ENCODE data around the gene KIF21B.

Gene KIF21B

DNA sequence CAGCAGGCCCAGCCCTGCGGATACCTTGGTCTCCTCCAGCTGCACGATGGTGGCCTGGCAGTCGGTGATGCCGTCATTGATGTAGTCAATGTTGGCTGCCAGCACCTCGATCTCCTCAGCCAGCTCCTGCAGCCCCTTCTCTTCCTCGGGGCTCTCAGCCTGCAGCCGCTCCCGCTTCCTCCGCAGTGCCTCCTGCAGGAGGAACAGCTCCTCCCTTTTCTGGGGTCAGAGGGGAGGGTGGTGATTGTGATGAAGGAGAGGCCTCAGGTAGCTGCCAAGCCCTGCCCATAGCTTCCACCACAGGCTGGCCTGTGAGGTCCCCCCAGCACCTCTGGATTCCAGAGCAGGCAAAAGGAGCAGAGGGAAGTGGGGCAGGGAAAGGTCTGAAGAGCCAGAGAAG is 33.4 kb downstream of the KIF21B start:
- no peak for DNase-seq

DNA sequence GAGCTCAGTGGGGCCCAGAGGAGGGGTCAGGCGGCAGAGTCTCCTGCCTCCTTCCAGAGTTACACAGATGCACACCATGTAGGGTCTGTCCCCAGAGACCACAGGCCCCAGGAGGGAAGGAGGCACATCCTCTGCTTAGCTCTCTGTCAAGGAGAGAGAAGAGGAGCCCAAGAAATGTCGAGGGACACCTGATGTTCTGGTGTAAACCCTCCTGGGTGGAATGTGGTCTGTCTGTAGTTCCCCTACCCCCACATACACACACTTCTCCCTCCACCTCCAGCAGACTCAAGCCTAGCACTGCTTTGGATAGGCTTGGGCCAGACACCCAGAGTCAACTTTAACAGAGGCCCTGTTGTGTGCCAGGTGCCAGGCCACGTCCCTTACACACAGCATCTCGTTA is 34.2 kb downstream of the KIF21B start:
- DNase-seq, result no peak

GRCh38 chr1:200988693-200989092 is 34.8 kb downstream of the KIF21B start:
- DNase-seq, result no peak

GRCh38 chr1:200985481-200985880 is 38.0 kb downstream of the KIF21B start:
- no peak for DNase-seq

GRCh38 chr1:200983035-200983561 is 40.4 kb downstream of the KIF21B start:
- DNase-seq, result no peak

- no peak for DNase-seq
Measured at GRCh38 chr1:200982071-200982945, 41.2 kb downstream of the KIF21B start.

DNA sequence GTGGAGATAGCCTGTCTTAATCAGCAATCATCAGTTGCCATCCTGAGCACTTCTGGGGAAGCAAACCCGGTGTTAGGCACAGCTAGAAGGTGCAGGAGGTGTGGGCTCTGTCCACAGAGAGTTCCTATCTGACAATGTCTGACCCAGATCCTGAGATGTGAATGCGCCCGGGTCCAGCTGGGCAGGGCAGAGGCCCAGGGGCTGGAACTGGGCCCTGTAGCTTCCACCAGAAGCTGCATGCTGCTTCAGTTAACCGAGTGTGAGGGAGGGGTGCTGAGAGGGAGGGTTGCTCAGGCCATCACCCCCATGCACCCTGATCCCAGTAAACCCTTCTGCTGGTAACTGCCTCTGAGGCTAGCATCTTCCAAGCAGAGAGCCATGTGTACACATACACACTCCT is 42.2 kb downstream of the KIF21B start:
- DNase-seq, result no peak

DNA sequence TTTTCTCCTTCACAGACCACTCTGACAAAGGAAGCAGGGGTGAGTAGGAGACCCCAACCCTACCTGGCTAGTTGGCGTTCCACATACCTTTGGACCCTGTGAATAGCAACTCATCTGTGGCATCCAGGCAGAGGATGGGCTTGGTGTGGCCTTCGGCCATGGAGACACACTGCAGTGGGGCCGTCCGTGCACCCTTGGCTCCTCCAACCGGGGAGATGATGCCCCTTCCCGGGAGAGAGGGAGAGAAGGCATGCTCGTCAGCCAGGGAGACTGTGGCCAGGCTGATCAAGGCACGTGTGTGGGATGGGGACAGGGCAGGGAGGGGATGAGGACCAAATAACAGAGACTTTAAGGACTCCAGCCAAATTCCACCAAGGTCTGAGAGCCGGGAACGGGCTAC is 42.6 kb downstream of the KIF21B start:
- no peak for DNase-seq

GRCh38 chr1:200980452-200980772 is 43.1 kb downstream of the KIF21B start:
- no peak for DNase-seq

- no peak for DNase-seq
Measured at GRCh38 chr1:200979574-200980451, 43.7 kb downstream of the KIF21B start.

- DNase-seq, result no peak
Measured at GRCh38 chr1:200977071-200977754, 46.3 kb downstream of the KIF21B start.

GRCh38 chr1:200976634-200977033 is 46.9 kb downstream of the KIF21B start:
- DNase-seq, result no peak

DNA sequence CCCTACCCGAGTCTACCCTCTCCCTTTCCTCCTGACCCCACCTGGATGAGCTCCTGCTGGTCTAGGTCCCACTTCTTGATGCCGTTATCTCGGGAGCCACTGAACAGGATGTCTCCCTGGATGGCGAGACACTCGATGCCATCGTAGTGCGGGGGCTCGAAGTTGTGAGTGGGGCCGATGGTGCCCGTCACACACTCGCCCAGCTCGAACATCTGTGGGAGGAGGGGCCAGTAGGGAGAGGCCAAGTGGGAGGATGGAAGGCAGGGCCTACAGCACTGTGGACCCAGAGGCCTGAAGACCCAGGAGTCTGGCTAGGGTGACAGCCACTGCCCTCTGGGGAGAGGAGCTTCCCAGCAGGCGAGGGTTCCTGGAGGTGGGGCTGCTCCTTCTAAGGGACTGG is 48.1 kb downstream of the KIF21B start:
- no peak for DNase-seq

- DNase-seq, result no peak
Measured at GRCh38 chr1:200974711-200975110, 48.8 kb downstream of the KIF21B start.

DNA sequence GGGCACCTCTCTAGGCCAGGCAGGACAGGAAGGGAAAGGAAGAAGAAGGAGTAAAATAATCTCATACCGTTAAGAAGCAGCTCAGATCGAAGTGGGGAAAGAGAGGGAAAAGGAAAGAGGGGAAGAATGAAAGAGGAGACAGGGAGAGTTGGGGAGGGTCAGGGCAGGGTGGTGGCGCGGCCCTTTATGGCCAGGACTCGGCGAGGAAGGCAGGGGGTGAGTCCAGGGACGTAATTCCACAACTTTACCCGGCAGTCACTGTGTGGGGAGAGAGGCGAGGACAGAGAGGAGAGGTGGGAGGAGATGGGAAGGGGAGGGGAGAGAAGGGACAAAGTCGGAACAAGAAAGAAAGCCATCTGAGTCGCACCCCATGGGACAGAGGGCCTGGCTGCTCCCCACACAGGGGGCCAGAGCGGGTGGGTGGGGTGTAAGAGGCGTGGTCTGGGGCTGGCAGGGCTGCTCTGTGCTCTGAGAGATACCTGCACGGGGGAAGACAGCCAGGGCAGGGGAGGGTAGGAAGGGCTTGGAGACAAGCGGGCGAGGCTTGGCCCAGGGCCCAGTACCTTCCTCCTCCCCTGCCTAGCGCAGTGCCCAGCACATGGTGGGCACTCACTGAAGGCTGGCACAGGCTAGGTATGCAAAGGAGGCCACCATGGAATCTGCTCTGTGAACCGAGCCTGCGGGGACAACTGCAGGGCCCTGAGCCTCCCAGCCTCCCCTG is 49.4 kb downstream of the KIF21B start:
- no peak for DNase-seq

DNA sequence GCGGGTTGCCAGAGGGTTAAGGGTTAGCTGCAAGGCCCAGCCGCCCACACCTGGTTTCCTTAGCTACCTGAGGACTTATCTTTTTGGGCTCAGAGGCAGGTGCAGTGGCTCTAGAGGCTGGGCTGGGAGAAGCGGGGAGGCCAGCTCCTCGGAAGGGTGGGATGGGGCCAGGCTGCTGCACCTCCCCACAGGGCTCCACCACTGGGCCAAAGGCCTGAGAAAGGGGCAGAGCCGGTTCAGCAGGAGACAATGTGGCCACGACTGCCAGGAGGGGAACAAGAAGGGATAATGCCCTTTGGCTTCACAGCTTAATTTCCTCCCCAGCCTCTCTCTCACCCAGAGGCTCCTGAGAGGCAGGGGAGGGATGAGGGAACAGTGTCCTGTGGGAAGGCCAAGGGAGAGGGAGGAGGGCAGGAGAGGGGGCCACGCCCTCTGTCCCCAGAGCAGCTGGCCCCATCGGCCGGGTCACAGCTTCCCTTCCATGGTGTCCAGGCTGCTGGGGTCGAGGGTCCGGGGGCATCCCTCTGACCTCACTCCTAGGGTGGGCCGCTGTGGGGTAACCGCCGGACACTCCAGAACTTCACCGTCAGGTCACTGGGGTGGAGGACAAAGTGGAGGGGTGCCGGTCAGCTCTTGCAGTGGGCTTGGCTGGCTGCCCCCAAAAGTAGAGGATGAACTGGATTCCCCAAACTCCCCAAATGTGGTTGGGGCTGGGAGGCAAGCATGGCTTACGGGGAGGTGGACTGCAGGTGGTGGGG is 50.4 kb downstream of the KIF21B start:
- no peak for DNase-seq

DNA sequence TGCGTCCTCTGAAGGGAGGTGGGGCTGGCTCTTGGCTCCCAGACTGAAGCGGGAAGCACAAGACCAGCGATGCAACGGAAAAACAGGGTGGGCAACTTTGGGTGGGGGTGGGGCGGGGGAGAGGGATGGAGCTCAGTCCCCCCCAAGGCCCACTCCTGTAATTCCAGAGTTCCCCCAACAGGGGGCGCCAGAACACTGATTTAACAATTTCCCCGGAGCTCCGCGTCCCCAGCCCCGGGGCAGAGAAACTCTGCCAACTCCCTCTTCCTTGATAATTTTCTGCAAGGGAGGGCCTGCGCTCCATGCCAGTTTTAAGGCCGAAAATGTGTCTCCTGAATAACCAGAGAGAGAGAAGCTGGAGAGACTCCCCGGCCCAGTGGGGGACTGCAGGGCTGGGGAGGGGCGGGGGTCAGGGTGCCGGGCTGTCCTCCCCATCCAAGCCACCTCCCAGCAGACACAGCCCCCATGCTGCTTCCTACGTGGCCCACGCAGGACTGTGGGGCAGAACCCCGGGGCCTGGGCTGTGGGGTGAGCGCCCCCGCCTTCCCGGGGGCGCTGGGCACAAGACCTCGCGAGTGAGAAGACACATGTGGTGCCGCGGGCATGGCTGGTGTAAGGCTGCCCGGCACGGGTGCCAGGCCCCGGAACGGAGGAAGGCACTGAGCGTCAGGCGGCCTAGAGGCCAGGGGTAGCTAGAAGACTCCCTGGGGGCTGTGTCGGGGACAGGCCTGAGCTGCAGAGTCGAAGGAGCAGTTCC is 51.4 kb downstream of the KIF21B start:
- peak in 10 of 14 donors; percentile 21 to 73 (median 37) for DNase-seq

DNA sequence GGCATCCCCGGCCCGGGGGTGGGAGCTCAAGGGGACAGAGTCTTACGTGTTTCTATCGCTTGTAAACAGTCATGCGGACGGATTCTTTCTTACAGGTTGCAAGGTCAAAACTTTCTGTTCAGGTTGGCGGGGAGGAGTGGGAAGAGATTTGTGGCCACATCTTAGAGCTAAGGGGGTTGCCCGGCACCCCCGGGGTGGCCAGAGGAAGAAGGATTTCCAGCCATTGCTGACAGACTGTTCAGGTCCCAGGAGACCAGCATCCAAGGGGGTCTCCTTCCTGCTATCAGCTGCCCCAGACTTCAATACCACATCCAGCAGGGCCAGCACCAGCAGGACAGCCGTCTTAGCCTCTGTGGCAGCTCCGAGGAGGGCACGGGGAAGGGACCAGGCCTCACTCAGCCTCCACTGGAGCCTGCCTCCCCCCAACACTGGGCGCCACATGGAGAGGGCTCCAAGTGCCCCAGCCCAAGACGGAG is 52.0 kb downstream of the KIF21B start:
- no peak for DNase-seq

DNA sequence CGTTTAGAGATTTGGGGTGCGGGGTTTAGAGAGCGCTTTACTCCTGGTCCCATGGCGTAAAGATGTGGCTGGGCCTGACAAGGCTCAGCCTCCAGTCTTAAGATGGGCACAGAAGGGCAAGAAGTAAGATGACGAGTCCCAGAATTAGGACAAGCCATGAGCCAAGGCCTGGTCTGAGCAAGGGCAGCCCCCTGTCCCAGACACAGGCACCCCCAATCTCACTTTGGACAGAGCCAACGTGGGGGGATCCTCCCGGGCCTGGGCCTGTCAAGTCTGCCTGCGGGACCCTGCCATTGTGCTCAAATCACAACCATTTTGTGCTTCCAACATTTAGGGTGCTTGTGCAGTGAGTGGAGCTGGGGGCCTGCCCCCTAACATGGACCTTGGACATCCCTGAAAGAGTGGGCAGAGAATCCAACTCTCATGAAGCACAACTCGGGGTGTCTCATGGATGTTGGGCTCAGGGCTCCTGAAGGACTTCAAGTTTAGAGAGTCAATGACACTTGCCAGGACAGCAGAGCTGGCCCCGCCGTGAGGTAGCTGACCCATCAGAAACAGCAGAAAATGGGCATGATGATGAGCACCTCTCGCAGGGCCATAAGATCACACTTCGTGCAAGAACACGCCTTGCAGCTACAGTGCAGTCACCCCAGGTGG is 52.6 kb downstream of the KIF21B start:
- no peak for DNase-seq
